ENCODE results near the gene AHRR. TPM values are rescaled to one million over a fixed set of nuclear protein-coding genes. Genes with fewer than 3 reads are reported as not detected.

AHRR gene
- polyA plus RNA-seq, 3 donors: 0.15 TPM; not detected in 1

GRCh38 chr5:479566-480319 lies 158.2 kb downstream of the AHRR start:
- H3K4me3 ChIP-seq (replicated peaks in 1 of 3; ENCODE audit: low read depth in 2 of 3, low read length in 3 of 3): no peak overlapping the region
- H3K4me1 Mint-ChIP-seq: peaks cover 4% of the 10 kb centered on the region
- no peak overlapping the region for H3K27ac ChIP-seq (ENCODE audit: low read depth in 1 of 2, low read length in 2 of 2)
- H3K36me3 ChIP-seq (replicated peaks in 1 of 2; ENCODE audit: control insufficient read depth in 1 of 2, insufficient read depth in 2 of 2, low read length in 2 of 2): no peaks in the 10 kb centered on the region
- H3K27me3 Mint-ChIP-seq (ENCODE audit: low read depth in 3 of 3): peaks cover 37 to 79% (median 40%) of the 10 kb centered on the region in 3 donors
- H3K4me3 Mint-ChIP-seq: no peak overlapping the region
- 93% methylated on average over 33 of the region's 34 CpGs for WGBS (ENCODE audit: insufficient coverage)
- H3K27ac Mint-ChIP-seq: peak overlapping the region in 1 of 7 donors; percentile 68
- H3K4me2 ChIP-seq (replicated peaks; ENCODE audit: extremely low read depth, low read length, poor library complexity, severe bottlenecking): no peak overlapping the region
- intact Hi-C loops (cut with micrococcal nuclease): loop anchor here in 1 of 2 donors (10.0 kb wide), 2 partner anchors 65 to 415 kb away; partner anchors contain the start of genes BRD9 and TRIP13
- H3K9me3 Mint-ChIP-seq: peaks cover 0 to 4% (median 2%) of the 10 kb centered on the region in 7 donors
- H3K9ac ChIP-seq (ENCODE audit: insufficient read depth, low read length, poor library complexity, severe bottlenecking): no peak overlapping the region
- no peaks in the 10 kb centered on the region for H3K9me3 ChIP-seq (replicated peaks in 1 of 2; ENCODE audit: control insufficient read depth in 1 of 2, insufficient read depth in 1 of 2, low read length in 2 of 2)
- DNase-seq: no peak
- peaks cover 4 to 7% of the 10 kb centered on the region in 2 donors for H3K4me1 ChIP-seq (ENCODE audit: control insufficient read depth in 1 of 2, insufficient read depth in 2 of 2, low read length in 2 of 2)
- H4K20me1 ChIP-seq (ENCODE audit: insufficient read depth, low read length): peaks cover 3% of the 10 kb centered on the region
- peaks cover 7 to 42% of the 10 kb centered on the region in 2 donors for H3K27me3 ChIP-seq (ENCODE audit: control insufficient read depth in 2 of 2, insufficient read depth in 2 of 2, low read length in 2 of 2)
- H2AFZ ChIP-seq (ENCODE audit: insufficient read depth, low read depth, low read length, poor library complexity, severe bottlenecking): no peak overlapping the region
- H3K79me2 ChIP-seq (ENCODE audit: insufficient read depth, low read length): no peaks in the 10 kb centered on the region
- H3K36me3 Mint-ChIP-seq: peaks cover 0 to 2% of the 10 kb centered on the region in 2 donors
- no peak for TF ChIP-seq CTCF (IDR thresholded peaks at IDR 0.05)

DNA sequence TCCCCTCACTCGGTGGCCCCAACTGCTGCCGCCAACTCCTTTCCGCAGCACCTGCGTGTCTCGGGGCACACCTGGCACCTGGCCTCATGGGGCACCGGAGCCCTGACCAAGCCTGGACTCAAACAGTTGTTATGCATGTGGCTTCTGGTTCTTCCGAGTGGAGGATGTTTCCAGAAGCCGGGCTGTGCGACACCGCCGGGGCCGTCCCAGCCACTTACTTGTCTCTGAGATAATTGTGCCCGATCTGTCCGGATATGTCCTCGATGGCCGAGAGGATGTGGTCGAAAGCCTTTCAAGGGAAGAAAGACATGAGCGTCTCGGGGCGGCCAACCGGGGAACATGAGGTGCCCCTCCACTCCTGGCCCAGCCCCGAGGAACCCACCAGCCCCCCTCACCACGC lies 159.8 kb downstream of the AHRR start:
- no peak for TF ChIP-seq CTCF (IDR thresholded peaks at IDR 0.05)
- intact Hi-C loops (cut with micrococcal nuclease): no loop called here
- Histone ChIP-seq H3K27me3 (ENCODE audit: control insufficient read depth in 2 of 2, insufficient read depth in 2 of 2, low read length in 2 of 2) (peaks cover 3 to 37% of the 10 kb centered on the region in 2 donors), H3K36me3 (replicated peaks in 1 of 2; ENCODE audit: control insufficient read depth in 1 of 2, insufficient read depth in 2 of 2, low read length in 2 of 2) (no peaks in the 10 kb centered on the region), H3K79me2 (ENCODE audit: insufficient read depth, low read length) (no peaks in the 10 kb centered on the region), H2AFZ (ENCODE audit: insufficient read depth, low read depth, low read length, poor library complexity, severe bottlenecking) (no peak overlapping the region), H3K4me1 (ENCODE audit: control insufficient read depth in 1 of 2, insufficient read depth in 2 of 2, low read length in 2 of 2) (peaks cover 2 to 11% of the 10 kb centered on the region in 2 donors), H3K9ac (ENCODE audit: insufficient read depth, low read length, poor library complexity, severe bottlenecking) (no peak overlapping the region), H3K4me2 (replicated peaks; ENCODE audit: extremely low read depth, low read length, poor library complexity, severe bottlenecking) (no peak overlapping the region), H3K4me3 (replicated peaks in 1 of 3; ENCODE audit: low read depth in 2 of 3, low read length in 3 of 3) (no peak overlapping the region), H3K9me3 (replicated peaks in 1 of 2; ENCODE audit: control insufficient read depth in 1 of 2, insufficient read depth in 1 of 2, low read length in 2 of 2) (no peaks in the 10 kb centered on the region), H4K20me1 (ENCODE audit: insufficient read depth, low read length) (no peaks in the 10 kb centered on the region), H3K27ac (ENCODE audit: low read depth in 1 of 2, low read length in 2 of 2) (no peak overlapping the region)
- no peak for DNase-seq
- Mint-ChIP-seq H3K27me3 (ENCODE audit: low read depth in 3 of 3) (peaks cover 28 to 79% (median 32%) of the 10 kb centered on the region in 3 donors), H3K4me1 (peaks cover 12% of the 10 kb centered on the region), H3K36me3 (no peaks in the 10 kb centered on the region), H3K4me3 (peak overlapping the region in 1 of 2 donors; percentile 5), H3K9me3 (peaks cover under 1 to 4% (median 3%) of the 10 kb centered on the region in 7 donors), H3K27ac (no peak overlapping the region)
- WGBS (ENCODE audit: insufficient coverage): 95% methylated on average over 14 of the region's 23 CpGs
